H4 (cell line): ENCODE results near the gene PRC1. TPM values are rescaled to one million over a fixed set of nuclear protein-coding genes. Genes with fewer than 3 reads are reported as not detected.
A peak's percentile ranks its signal among the peaks of the same experiment; 100 is the strongest.

Source experiments
- DNase-seq: peaks from one replicate; pipeline ENCODE4 v3.0.0-alpha.2; 2015; ENCODE audit warnings: low spot score
- total RNA-seq: library from RNA; depleted of rRNA; stranded (reverse); fragments of >200 nt; shearing (Covaris generic); gene quantifications from 2 replicates; pipeline ENCODE4 v1.2.3, GENCODE V29; 2014

PRC1 gene
- total RNA-seq, 1 experiment from 2014 or later: 245 TPM

DNA sequence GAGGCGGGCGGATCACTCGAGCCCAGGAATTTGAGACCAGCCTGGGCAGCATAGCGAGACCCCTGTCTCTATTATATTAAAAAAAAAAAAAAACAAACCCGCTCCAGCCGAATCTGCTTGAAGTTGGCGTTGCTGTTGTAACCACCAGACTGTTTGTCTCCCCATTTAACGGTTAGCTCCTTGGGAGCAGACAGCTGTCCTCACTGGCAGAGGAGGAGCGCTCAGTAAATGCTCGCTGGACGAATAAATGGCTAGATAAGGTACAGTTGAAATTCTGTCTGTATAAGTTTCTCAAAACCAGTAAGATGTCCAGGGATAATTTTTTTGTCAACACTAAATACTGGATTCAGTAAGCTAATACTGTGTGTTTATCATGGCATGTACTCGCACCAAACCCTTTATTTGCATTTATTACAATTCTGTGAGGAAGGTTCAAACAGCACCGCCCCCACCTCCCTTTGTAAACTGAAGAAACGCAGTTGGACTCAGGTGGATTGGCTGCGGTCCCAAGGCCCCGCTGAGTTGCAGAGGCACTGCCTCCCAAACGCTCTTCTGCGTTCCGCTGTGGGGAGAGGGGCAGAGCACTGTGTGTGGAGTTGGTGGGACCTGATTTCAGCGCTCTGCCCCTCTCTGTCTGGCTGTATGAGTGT is 38.6 kb downstream of the PRC1 start:
- DNase-seq: no peak

- no peak for DNase-seq
These were observed 39.4 kb downstream of the PRC1 start, which contains the start of gene RCCD1 for GRCh38 chr15:90954712-90955623. RCCD1 (plus strand) TSS chr15:90954884; CDS start chr15:90956735, 1,851 bp downstream.

DNA sequence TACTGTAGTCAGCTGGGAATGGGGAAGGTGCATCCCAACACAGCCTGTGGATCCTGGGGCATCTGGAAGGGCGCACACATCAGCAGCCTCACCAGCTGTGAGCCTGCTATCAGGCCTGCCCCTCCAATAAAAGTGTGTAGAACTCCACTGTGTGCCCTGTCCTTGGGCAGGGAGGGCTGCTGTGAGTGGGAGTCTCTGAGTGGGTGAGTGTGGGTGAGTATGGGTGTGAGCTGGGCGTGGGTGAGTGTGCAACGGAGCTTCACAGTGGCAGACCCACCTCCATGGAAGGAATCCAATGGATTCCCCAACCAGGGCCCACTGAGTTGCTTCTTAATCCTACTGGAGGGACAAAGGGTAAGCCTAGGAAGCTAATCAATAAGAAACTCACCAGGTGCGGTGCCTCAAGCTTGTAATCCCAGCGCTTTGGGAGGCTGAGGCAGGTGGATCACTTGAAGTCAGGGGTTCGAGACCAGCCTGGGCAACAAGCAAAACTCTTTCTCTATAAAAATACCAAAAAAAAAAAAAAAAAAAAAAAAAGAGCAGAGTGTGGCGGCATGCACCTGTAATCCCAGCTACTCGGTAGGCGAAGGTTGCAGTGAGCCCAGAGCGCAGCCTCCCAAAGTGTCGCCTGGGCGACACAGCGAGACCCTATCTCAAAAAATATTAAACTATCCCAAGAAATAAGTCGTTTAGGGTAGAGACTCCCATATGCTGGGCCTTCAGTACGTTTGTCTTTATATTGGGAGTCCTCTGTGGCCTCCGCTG is 40.2 kb downstream of the PRC1 start:
- DNase-seq: no peak

GRCh38 chr15:90952901-90953677 is 41.2 kb downstream of the PRC1 start:
- no peak for DNase-seq

GRCh38 chr15:90950676-90951075 is 43.7 kb downstream of the PRC1 start:
- no peak for DNase-seq

- no peak for DNase-seq
These were observed 44.2 kb downstream of the PRC1 start for GRCh38 chr15:90949979-90950675.

DNA sequence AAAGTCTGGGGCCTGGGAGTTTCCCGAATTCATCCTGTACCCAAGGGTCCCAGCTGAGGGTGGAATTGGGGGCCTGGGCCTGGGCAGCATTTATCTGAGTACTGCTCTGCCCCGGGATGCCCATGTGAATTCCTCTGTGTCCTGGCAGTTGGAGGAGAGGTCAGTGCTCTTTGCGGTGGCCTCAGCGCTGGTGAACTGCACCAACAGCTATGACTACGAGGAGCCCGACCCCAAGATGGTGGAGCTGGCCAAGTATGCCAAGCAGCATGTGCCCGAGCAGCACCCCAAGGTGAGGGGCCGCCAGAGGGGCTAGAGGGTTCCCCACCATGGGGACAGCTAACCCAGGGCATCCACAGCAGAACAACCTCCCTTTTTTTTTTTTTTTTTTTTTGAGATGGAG is 45.8 kb downstream of the PRC1 start:
- no peak for DNase-seq

DNA sequence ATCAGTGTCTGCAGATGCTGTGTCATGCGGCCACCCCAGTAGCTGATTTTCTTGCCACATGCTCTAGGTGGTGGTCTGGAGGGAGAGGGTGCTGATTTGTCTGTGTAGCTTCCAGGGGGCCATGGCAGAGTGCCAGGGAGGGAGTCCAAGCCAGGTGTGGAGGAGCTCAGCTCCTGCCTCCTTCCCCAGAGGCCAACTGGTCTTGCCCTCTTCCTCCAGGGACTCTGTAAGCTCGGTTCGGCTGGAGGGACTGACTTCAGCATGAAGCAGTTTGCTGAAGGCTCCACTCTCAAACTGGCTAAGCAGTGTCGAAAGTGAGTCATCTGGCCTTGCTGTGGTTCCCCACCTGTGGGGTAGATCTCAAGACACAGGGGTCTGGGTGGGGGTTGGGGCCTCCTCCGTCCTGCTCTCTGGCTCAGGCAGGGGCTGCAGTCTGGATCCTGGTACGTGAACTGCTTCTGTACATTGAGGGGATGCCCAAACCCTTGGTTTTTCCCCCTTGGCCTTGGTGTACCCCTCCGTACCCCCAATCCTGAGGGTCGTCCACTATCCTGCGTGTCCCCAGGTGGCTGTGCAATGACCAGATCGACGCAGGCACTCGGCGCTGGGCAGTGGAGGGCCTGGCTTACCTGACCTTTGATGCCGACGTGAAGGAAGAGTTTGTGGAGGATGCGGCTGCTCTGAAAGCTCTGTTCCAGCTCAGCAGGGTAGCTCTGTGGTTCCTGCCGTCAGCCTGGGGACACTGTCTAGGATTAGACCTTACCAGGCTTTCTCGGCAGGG is 46.6 kb downstream of the PRC1 start:
- DNase-seq: no peak

GRCh38 chr15:90946941-90947576 is 47.3 kb downstream of the PRC1 start:
- no peak for DNase-seq

- no peak for DNase-seq
These were observed 47.8 kb downstream of the PRC1 start for GRCh38 chr15:90946538-90946937.

GRCh38 chr15:90945091-90945490 is 49.2 kb downstream of the PRC1 start:
- no peak for DNase-seq

DNA sequence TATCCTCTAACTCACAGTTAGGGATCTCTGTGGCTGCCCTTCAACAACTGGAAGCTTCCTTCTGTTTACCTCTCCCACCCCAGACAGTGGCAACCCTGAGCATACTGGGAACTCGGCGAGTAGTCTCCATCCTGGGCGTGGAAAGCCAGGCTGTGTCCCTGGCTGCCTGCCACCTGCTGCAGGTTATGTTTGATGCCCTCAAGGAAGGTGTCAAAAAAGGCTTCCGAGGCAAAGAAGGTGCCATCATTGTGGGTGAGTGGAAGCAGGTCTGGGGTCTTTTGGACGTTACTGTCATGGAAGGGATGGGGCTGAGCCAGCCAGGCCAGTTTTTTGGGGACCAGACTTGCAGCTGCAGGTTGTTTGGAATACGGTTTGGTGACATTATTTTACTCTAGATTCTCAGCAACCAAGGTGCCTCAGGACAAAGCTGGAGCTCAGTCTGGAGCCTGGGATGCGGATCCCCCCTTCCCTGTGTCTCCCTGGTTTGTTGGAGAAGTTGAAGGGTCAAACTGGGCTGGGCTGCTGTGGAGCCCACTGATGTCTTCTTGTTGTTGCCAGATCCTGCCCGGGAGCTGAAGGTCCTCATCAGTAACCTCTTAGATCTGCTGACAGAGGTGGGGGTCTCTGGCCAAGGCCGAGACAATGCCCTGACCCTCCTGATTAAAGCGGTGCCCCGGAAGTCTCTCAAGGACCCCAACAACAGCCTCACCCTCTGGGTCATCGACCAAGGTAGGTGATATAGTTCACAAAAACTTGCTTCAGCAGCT is 51.8 kb downstream of the PRC1 start:
- DNase-seq: no peak

DNA sequence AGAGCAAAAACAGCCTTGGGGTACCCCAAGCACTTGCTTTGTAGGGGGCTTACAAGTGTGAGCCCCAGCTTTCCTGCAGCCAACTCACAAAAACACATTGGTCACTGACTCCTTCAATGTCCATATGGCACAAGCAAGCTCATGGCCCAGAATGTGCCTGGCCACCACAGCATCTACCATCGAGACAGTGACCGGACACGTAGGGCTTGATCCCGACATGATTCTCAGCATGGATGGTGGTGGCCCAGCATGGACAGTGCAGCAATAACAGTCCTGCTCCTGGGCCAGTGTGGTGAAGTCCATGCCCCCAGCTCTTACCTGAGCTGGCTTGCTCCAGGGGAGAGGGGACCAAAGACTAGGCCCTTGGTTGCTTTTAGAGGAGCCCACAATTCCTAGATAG is 53.3 kb downstream of the PRC1 start:
- DNase-seq: no peak

- DNase-seq: no peak
These were observed 54.6 kb downstream of the PRC1 start for GRCh38 chr15:90939756-90940155.

GRCh38 chr15:90938261-90938660 is 56.1 kb downstream of the PRC1 start:
- no peak for DNase-seq

DNA sequence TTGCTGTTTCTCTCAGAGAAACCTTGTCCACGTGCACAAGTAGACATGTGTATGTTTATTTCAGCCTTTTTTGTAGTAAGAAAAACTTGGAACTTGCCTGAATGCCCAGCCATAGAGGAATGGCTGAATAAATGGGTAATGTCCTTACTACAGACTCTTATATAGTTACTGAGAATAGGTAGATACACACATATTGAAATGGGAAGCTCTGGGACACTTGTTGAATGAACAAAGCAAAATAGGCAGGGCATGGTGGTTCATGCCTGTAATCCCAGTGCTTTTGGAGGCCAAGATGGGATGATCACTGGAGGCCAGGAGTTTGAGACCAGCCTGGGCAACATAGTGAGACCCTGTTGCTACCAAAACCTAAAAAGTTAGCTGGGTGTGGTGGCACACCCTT is 57.5 kb downstream of the PRC1 start:
- no peak for DNase-seq

DNA sequence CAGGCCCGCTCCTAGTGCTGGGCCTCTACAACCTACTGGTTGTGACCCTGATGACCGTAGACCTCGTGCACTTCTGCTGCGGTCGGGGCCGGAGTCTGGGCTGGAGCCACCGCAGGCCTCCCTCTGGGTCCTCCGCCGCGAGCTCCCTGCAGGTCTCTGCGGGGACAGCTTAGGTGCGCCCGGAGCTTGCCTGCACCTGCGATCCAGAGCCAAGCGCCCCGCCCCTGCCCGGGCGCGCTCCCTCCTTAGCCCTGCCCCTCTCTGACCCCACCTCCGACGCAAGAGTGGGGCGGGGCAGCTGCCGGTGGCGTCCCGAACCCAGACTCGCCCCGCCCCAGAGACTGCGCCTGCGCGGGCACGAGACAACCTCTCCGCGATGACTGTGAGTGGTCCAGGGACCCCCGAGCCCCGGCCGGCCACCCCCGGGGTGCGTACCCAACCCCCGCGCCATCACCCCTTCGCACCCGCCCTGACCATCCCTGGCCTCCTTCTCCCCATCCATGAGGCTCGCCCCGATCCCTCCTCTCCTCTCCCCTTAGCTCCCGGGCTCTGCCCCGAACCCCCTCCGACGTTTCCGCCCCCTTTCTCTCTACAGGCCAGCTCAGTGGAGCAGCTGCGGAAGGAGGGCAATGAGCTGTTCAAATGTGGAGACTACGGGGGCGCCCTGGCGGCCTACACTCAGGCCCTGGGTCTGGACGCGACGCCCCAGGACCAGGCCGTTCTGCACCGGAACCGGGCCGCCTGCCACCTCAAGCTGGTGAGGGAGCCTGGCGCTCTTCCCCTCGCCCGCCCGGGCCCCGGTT is 59.2 kb downstream of the PRC1 start, which contains the start of gene UNC45A:
Gene UNC45A (plus strand): TSS at position 337 of the 803 bp plus-strand sequence. CDS start 40 bp downstream, at position 377.
- DNase-seq: peak; percentile 69
